ENCODE data around the gene ARIH2. TPM values are rescaled to one million over a fixed set of nuclear protein-coding genes. Genes with fewer than 3 reads are reported as not detected.

Gene ARIH2
- total RNA-seq, 1 experiment from 2014 or later, result 122 TPM

GRCh38 chr3:49034650-49035049 lies 116.0 kb downstream of the ARIH2 start:
- Histone ChIP-seq H3T11ph (ENCODE audit: low read length) (no peak overlapping the region), H2BK15ac (ENCODE audit: low read depth, low read length) (no peak overlapping the region), H3K9ac (ENCODE audit: extremely low read depth, insufficient read length, low read length) (no peak overlapping the region), H3K79me2 (ENCODE audit: insufficient read depth, low read length) (no peaks in the 10 kb centered on the region), H2BK12ac (ENCODE audit: insufficient read length, low read depth, low read length) (no peak overlapping the region), H3K23me2 (ENCODE audit: insufficient read length, low read depth, low read length, poor library complexity, severe bottlenecking) (no peaks in the 10 kb centered on the region), H3K56ac (ENCODE audit: insufficient read length, low read depth, low read length) (no peak overlapping the region), H3K9me3 (ENCODE audit: control insufficient read depth, low read depth, low read length) (no peaks in the 10 kb centered on the region), H2BK5ac (ENCODE audit: insufficient read length, low read length) (no peak overlapping the region), H3K4ac (ENCODE audit: low read depth, low read length) (no peak overlapping the region), H4K5ac (ENCODE audit: insufficient read length, low read depth, low read length) (no peak overlapping the region), H2AFZ (ENCODE audit: low read length) (no peak overlapping the region), H2BK120ac (ENCODE audit: low read depth, low read length, poor library complexity, severe bottlenecking) (no peak overlapping the region), H3K27me3 (ENCODE audit: insufficient read depth, low read length) (no peaks in the 10 kb centered on the region), H3K23ac (ENCODE audit: insufficient read length, low read depth, low read length) (no peak overlapping the region), H3K4me1 (ENCODE audit: insufficient read depth, low read length) (no peaks in the 10 kb centered on the region; the same call in 1 of the 2 replicates), H2AK5ac (ENCODE audit: insufficient read length, low read length) (no peak overlapping the region), H2BK20ac (ENCODE audit: low read depth, low read length, poor library complexity, severe bottlenecking) (no peak overlapping the region), H4K91ac (ENCODE audit: insufficient read length, low read depth, low read length) (no peak overlapping the region), H4K8ac (replicated peaks; ENCODE audit: insufficient read length, low read depth, low read length) (no peak overlapping the region), H3K18ac (ENCODE audit: insufficient read length, low read depth, low read length) (no peak overlapping the region), H4K20me1 (ENCODE audit: control insufficient read depth, insufficient read depth, insufficient read length) (no peaks in the 10 kb centered on the region), H3K14ac (ENCODE audit: insufficient read depth, low read length) (no peak overlapping the region), H3K27ac (ENCODE audit: insufficient read length, low read depth, low read length) (no peak overlapping the region), H3K79me1 (ENCODE audit: insufficient read depth, low read depth, low read length, poor library complexity, severe bottlenecking) (no peaks in the 10 kb centered on the region), H3K4me2 (ENCODE audit: insufficient read depth, insufficient read length, low read length) (no peak overlapping the region)
- no peak overlapping the region for H3K4me3 Mint-ChIP-seq
- no peaks in the 10 kb centered on the region for H3K9me3 Mint-ChIP-seq
- WGBS (ENCODE audit: extremely low coverage, insufficient read length, low lambda C conversion rate), result no CpG with 5 or more reads among the region's 2 CpGs
- DNase-seq, result no peak
- no peaks in the 10 kb centered on the region for H3K27me3 Mint-ChIP-seq (ENCODE audit: low read depth)
- TF ChIP-seq CTCF (conservative IDR thresholded peaks at IDR 0.05), result no peak
- no peaks in the 10 kb centered on the region for H3K4me1 Mint-ChIP-seq
- H3K27ac Mint-ChIP-seq, result 0 out of 7 replicates have a peak overlapping the region, but pooled peaks of 1 of the 3 experiments have one; percentile 16
- peaks cover 26 to 75% (median 56%) of the 10 kb centered on the region in 3 experiments; a peak in 6 of 7 replicates for H3K36me3 Mint-ChIP-seq (ENCODE audit: insufficient read depth in 1 of 3, low read depth in 3 of 3)
